ENCODE data around the gene TGFBR3L. TPM values are rescaled to one million over a fixed set of nuclear protein-coding genes. Genes with fewer than 3 reads are reported as not detected.

TGFBR3L gene
- total and polyA plus RNA-seq, 2 of the 13 experiments (the other 11 are each of a cell fraction or from before 2014, with no cell fraction given): 0.20 to 1.0 TPM

GRCh38 chr19:7888145-7888825 is 26.3 kb upstream of the TGFBR3L start, which contains the start of gene LRRC8E (continued):
- 0 out of 2 replicates have a peak, but pooled peaks have one; percentile 66 for TF ChIP-seq CENPX (CRISPR knock-in tag; IDR thresholded peaks at IDR 0.05)
- no peak for TF ChIP-seq RBM22 (optimal IDR thresholded peaks at IDR 0.05; ENCODE audit: low read length)
- no peak for TF ChIP-seq NFE2L1 (CRISPR knock-in tag; IDR thresholded peaks at IDR 0.05; ENCODE audit: borderline replicate concordance)
- TF ChIP-seq TERF1 (CRISPR knock-in tag; IDR thresholded peaks at IDR 0.05): no peak
- TF ChIP-seq ZNF644 (CRISPR knock-in tag; IDR thresholded peaks at IDR 0.05; ENCODE audit: low read depth): no peak
- TF ChIP-seq DRAP1 (CRISPR knock-in tag; IDR thresholded peaks at IDR 0.05): peak; percentile 44; the same call in 1 of the 2 replicates
- TF ChIP-seq SAFB2 (CRISPR knock-in tag; IDR thresholded peaks at IDR 0.05; ENCODE audit: borderline replicate concordance, low read depth): no peak
- TF ChIP-seq DDIT3 (CRISPR knock-in tag; IDR thresholded peaks at IDR 0.05): no peak
- no peak for TF ChIP-seq ZNF619 (CRISPR knock-in tag; IDR thresholded peaks at IDR 0.05)
- no peak for TF ChIP-seq ONECUT2 (CRISPR knock-in tag; IDR thresholded peaks at IDR 0.05)
- TF ChIP-seq ZKSCAN1 (IDR thresholded peaks at IDR 0.05; ENCODE audit: low read length): no peak
- peak; percentile 37; the same call in 1 of the 2 replicates for TF ChIP-seq KAT8 (CRISPR knock-in tag; IDR thresholded peaks at IDR 0.05)
- peak; percentile 30; the same call in 1 of the 2 replicates for TF ChIP-seq RXRA (CRISPR knock-in tag; IDR thresholded peaks at IDR 0.05)
- TF ChIP-seq EHMT2 (IDR thresholded peaks at IDR 0.05; ENCODE audit: borderline replicate concordance, low read depth, low read length): no peak
- TF ChIP-seq KDM6A (CRISPR knock-in tag; IDR thresholded peaks at IDR 0.05; ENCODE audit: low read depth): no peak
- TF ChIP-seq REXO4 (CRISPR knock-in tag; IDR thresholded peaks at IDR 0.05; ENCODE audit: borderline replicate concordance): no peak
- TF ChIP-seq NCOA2 (CRISPR knock-in tag; IDR thresholded peaks at IDR 0.05): no peak
- peak; percentile 57 for TF ChIP-seq ATF7-NPFF (CRISPR knock-in tag; IDR thresholded peaks at IDR 0.05; ENCODE audit: low read depth)
- TF ChIP-seq ZNF660 (CRISPR knock-in tag; IDR thresholded peaks at IDR 0.05; ENCODE audit: borderline replicate concordance, low read depth): no peak
- no peak for TF ChIP-seq GMEB2 (CRISPR knock-in tag; IDR thresholded peaks at IDR 0.05; ENCODE audit: low read depth)
- no peak for TF ChIP-seq ZNF788 (CRISPR knock-in tag; IDR thresholded peaks at IDR 0.05; ENCODE audit: borderline replicate concordance)
- peak; percentile 36 for TF ChIP-seq DBP (CRISPR knock-in tag; IDR thresholded peaks at IDR 0.05; ENCODE audit: not compliant biosample characterization)
- TF ChIP-seq XBP1 (CRISPR knock-in tag; IDR thresholded peaks at IDR 0.05): no peak
- peak; percentile 79 for TF ChIP-seq ZBTB7B (CRISPR knock-in tag; IDR thresholded peaks at IDR 0.05)
- TF ChIP-seq SUZ12 (IDR thresholded peaks at IDR 0.05; ENCODE audit: low read depth, low read length): no peak
- TF ChIP-seq ZNF280B (CRISPR knock-in tag; IDR thresholded peaks at IDR 0.05; ENCODE audit: borderline replicate concordance): no peak

All from HepG2 (cell line).